Astrocyte (in vitro differentiated cells and primary cell): ENCODE results near the gene OTOP3. TPM values are rescaled to one million over a fixed set of nuclear protein-coding genes. Genes with fewer than 3 reads are reported as not detected.

Source experiments
- DNase-seq: peaks from one replicate; pipeline ENCODE4 v3.0.0-alpha.2; 2010; ENCODE audit warnings: low read depth
- FAIRE-seq: peaks from 2 replicates; lab custom pipeline; 2011; peaks lifted over from hg19 to GRCh38; lab: Jason Lieb, UNC
- H2AFZ ChIP-seq: 2 replicates; pipeline ENCODE4 v1.6.0; 2012; ENCODE audit warnings: low read depth, low read length, inconsistent platforms
- H3K27ac ChIP-seq: 2 replicates; pipeline ENCODE4 v1.5.1; 2011; ENCODE audit warnings: low read depth, low read length, inconsistent platforms
- H3K27me3 ChIP-seq: 2 replicates; pipeline ENCODE4 v1.6.0; 2011; ENCODE audit warnings: low read length, inconsistent platforms; ENCODE audit not compliant: insufficient read depth
- H3K36me3 ChIP-seq: 2 replicates; pipeline ENCODE4 v1.5.1; 2011; ENCODE audit warnings: low read length, inconsistent platforms; ENCODE audit not compliant: insufficient read depth
- H3K4me1 ChIP-seq: 2 replicates; pipeline ENCODE4 v1.5.1; 2011; ENCODE audit warnings: low read length, inconsistent platforms; ENCODE audit not compliant: insufficient read depth
- H3K4me2 ChIP-seq: 2 replicates; pipeline ENCODE4 v1.6.0; 2012; ENCODE audit warnings: low read length, inconsistent platforms
- H3K4me3 ChIP-seq: 2 replicates; pipeline ENCODE4 v1.5.1; 2011; ENCODE audit warnings: low read depth, mild to moderate bottlenecking, low read length, inconsistent platforms; ENCODE audit not compliant: insufficient read depth
- H3K79me2 ChIP-seq: 2 replicates; pipeline ENCODE4 v1.6.0; 2012; ENCODE audit warnings: mild to moderate bottlenecking, low read length, inconsistent platforms; ENCODE audit not compliant: insufficient read depth
- H3K9ac ChIP-seq: 2 replicates; pipeline ENCODE4 v1.6.0; 2012; ENCODE audit warnings: mild to moderate bottlenecking, low read length, inconsistent platforms
- H3K9me3 ChIP-seq: 2 replicates; pipeline ENCODE4 v1.5.1; 2012; ENCODE audit warnings: low read depth, mild to moderate bottlenecking, low read length, inconsistent platforms; ENCODE audit not compliant: insufficient read depth
- H4K20me1 ChIP-seq: 2 replicates; pipeline ENCODE4 v1.6.0; 2012; ENCODE audit warnings: low read length, inconsistent platforms; ENCODE audit not compliant: insufficient read depth
- H3K27ac Mint-ChIP-seq: one replicate; pipeline ENCODE4 v1.8.0; 2021; ENCODE audit warnings: mild to moderate bottlenecking, mixed read lengths; ENCODE audit not compliant: unreplicated experiment
- H3K27me3 Mint-ChIP-seq: one replicate; pipeline ENCODE4 v1.8.0; 2021; ENCODE audit warnings: low read depth, mixed read lengths; ENCODE audit not compliant: unreplicated experiment
- H3K36me3 Mint-ChIP-seq: one replicate; pipeline ENCODE4 v1.8.0; 2021; ENCODE audit warnings: low read depth, mixed read lengths; ENCODE audit not compliant: unreplicated experiment
- H3K4me1 Mint-ChIP-seq: one replicate; pipeline ENCODE4 v1.8.0; 2021; ENCODE audit warnings: low read depth, mixed read lengths; ENCODE audit not compliant: unreplicated experiment
- H3K4me3 Mint-ChIP-seq: one replicate; pipeline ENCODE4 v1.8.0; 2021; ENCODE audit warnings: mild to moderate bottlenecking, moderate library complexity, mixed read lengths; ENCODE audit not compliant: unreplicated experiment
- H3K9me3 Mint-ChIP-seq: one replicate; pipeline ENCODE4 v1.8.0; 2021; ENCODE audit warnings: mild to moderate bottlenecking, mixed read lengths; ENCODE audit not compliant: unreplicated experiment
- EZH2 ChIP-seq: IDR thresholded peaks from 2 replicates; pipeline ENCODE4 v1.6.1; 2012; ENCODE audit warnings: mild to moderate bottlenecking, low read length, inconsistent platforms; ENCODE audit not compliant: insufficient read depth
- total RNA-seq: library from RNA; stranded (reverse); gene quantifications from 2 replicates; pipeline ENCODE4 v1.2.1, GENCODE V29; 2021
- TF ChIP-seq, protein P1 (sequence below): IDR thresholded peaks from 2 replicates; pipeline ENCODE4 v1.5.1; 2011; ENCODE audit warnings: low read depth, mild to moderate bottlenecking, inconsistent platforms, low read length, moderate library complexity; ENCODE audit not compliant: insufficient read depth

Gene OTOP3
- total RNA-seq, 1 donor from 2014 or later: not detected

DNA sequence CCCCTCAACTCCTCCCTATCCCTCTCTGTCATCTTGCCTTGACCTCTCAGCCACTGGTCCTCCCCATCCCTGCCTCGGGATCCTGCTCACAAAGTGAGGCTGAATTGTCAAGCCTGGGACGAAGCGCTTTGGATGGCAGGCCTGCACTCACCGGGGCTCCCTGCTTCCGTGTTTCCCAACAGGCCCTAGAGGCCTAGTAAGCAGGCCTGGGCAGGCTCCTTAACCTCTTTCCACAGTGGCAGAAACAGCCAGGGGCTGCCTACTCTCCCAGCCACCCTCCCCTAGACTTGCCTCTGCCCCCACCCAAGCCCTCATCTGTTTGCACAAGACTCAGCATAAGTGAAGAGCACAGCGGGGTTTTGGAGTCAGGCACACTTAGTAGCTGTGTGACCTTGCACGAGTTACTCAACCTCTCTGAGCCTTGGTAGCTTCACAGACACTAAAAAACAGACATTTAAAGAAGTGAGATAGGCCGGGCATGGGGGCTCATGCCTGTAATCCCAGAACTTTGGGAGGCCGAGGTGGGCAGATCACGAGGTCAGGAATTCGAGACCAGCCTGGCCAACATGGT is 37.2 kb upstream of the OTOP3 start:
- Histone ChIP-seq H4K20me1 (no peaks in the 10 kb centered on the region), H3K79me2 (no peaks in the 10 kb centered on the region), H3K9ac (no peak overlapping the region), H3K4me1 (no peaks in the 10 kb centered on the region), H3K4me3 (no peak overlapping the region), H3K27me3 (peaks cover 29% of the 10 kb centered on the region), H2AFZ (no peak overlapping the region), H3K27ac (no peak overlapping the region), H3K36me3 (no peaks in the 10 kb centered on the region), H3K9me3 (no peaks in the 10 kb centered on the region), H3K4me2 (no peak overlapping the region)
- no peak for TF ChIP-seq EZH2
- TF ChIP-seq, protein P1, sequence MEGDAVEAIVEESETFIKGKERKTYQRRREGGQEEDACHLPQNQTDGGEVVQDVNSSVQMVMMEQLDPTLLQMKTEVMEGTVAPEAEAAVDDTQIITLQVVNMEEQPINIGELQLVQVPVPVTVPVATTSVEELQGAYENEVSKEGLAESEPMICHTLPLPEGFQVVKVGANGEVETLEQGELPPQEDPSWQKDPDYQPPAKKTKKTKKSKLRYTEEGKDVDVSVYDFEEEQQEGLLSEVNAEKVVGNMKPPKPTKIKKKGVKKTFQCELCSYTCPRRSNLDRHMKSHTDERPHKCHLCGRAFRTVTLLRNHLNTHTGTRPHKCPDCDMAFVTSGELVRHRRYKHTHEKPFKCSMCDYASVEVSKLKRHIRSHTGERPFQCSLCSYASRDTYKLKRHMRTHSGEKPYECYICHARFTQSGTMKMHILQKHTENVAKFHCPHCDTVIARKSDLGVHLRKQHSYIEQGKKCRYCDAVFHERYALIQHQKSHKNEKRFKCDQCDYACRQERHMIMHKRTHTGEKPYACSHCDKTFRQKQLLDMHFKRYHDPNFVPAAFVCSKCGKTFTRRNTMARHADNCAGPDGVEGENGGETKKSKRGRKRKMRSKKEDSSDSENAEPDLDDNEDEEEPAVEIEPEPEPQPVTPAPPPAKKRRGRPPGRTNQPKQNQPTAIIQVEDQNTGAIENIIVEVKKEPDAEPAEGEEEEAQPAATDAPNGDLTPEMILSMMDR: no peak
- Mint-ChIP-seq H3K27me3 (peaks cover 71% of the 10 kb centered on the region), H3K4me1 (no peaks in the 10 kb centered on the region), H3K9me3 (no peaks in the 10 kb centered on the region), H3K4me3 (no peak overlapping the region), H3K27ac (no peak overlapping the region), H3K36me3 (no peaks in the 10 kb centered on the region)
- DNase-seq (no peak), FAIRE-seq (no peak)

DNA sequence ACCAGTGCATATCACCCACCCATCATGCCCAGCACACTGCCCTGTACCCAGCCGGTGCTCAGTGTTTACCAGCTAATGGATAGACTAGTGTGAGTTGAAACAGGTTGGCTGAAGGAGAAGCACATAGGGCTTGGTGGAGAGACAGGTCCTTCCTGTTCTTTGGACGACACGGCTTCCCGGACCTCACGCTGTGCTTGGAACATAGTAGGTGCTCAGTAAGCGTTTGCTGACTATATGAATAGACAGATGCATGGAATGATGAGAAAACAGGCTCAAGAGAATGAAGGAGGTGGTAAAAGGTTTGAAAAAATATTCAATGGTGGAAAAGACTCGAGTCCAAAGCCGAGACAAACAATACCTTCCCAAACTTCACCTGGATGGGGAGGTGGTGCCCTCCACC is 35.5 kb upstream of the OTOP3 start:
- peaks cover 69% of the 10 kb centered on the region for H3K27me3 Mint-ChIP-seq
- Histone ChIP-seq H3K9me3 (no peaks in the 10 kb centered on the region), H3K79me2 (no peaks in the 10 kb centered on the region), H3K36me3 (no peaks in the 10 kb centered on the region), H3K27ac (no peak overlapping the region), H3K27me3 (peaks cover 19% of the 10 kb centered on the region), H3K9ac (no peak overlapping the region), H3K4me2 (no peak overlapping the region), H3K4me1 (no peaks in the 10 kb centered on the region), H2AFZ (no peak overlapping the region), H4K20me1 (no peaks in the 10 kb centered on the region), H3K4me3 (no peak overlapping the region)
- H3K4me3 Mint-ChIP-seq: no peak overlapping the region
- TF ChIP-seq EZH2: no peak
- TF ChIP-seq, protein P1: no peak
- no peak for DNase-seq
- H3K9me3 Mint-ChIP-seq: no peaks in the 10 kb centered on the region
- no peaks in the 10 kb centered on the region for H3K36me3 Mint-ChIP-seq
- no peak for FAIRE-seq
- no peaks in the 10 kb centered on the region for H3K4me1 Mint-ChIP-seq
- H3K27ac Mint-ChIP-seq: no peak overlapping the region

- Histone ChIP-seq H3K4me2 (no peak overlapping the region), H3K27me3 (peaks cover 11% of the 10 kb centered on the region), H3K4me3 (no peak overlapping the region), H4K20me1 (no peaks in the 10 kb centered on the region), H3K9me3 (no peaks in the 10 kb centered on the region), H3K36me3 (no peaks in the 10 kb centered on the region), H3K79me2 (no peaks in the 10 kb centered on the region), H3K4me1 (no peaks in the 10 kb centered on the region), H3K27ac (no peak overlapping the region), H3K9ac (no peak overlapping the region), H2AFZ (no peak overlapping the region)
- H3K27ac Mint-ChIP-seq: no peak overlapping the region
- no peak overlapping the region for H3K4me3 Mint-ChIP-seq
- DNase-seq (no peak), FAIRE-seq (no peak)
- H3K9me3 Mint-ChIP-seq: peaks cover 6% of the 10 kb centered on the region
- H3K4me1 Mint-ChIP-seq: no peaks in the 10 kb centered on the region
- peaks cover 59% of the 10 kb centered on the region for H3K27me3 Mint-ChIP-seq
- TF ChIP-seq EZH2: no peak
- TF ChIP-seq, protein P1: no peak
- H3K36me3 Mint-ChIP-seq: no peaks in the 10 kb centered on the region
These were observed 34.2 kb upstream of the OTOP3 start for GRCh38 chr17:74901353-74902135.
